ENCODE data around the gene ATRNL1.

DNA sequence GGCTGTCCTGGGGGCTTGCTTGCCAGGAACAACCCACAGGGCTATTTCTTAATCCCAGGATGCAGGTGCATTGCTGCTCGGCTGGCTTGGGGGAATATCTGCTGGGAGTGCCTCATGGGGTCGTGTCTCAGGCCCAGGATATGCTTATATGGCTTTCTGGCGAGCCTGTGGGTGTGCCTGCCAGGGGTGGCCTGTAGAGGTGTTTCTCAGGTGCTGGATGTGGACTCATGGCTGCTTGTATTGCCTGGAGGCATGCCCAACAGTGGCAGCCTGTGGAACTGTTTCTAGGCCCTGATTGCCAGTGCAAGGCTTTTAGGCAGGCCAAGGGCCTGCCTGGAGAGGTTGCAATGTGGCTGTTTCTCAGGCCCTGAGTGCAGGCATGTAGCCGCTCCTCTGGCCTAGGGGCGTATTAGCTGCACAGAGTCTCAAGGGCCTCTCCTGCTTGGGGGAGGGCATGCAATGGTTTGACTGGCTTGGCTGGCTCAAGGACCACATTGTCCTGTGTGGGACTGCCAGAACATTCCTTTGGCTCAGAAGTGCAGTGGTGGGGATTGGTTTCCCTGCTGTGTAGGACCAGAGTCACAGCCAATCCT, 202.1 kb downstream of the ATRNL1 start:
- TF ChIP-seq EZH2phosphoT487 (IDR thresholded peaks at IDR 0.05; ENCODE audit: insufficient read depth, low read depth) (no peak), EZH2 (IDR thresholded peaks at IDR 0.05; ENCODE audit: insufficient read depth, poor library complexity, severe bottlenecking) (no peak)
